HepG2 (cell line): ENCODE results near the gene FAM163A. TPM values are rescaled to one million over a fixed set of nuclear protein-coding genes. Genes with fewer than 3 reads are reported as not detected.

Experiments
- ATAC-seq: fragments of 200-7000 bp; cut with Tn5 transposase; 3 replicates; pipeline ENCODE4 v1.9.1; 2020; ENCODE audit warnings: mild to moderate bottlenecking, moderate library complexity
- BruUV-seq: library from RNA; stranded (reverse); fragments of 400-500 nt; replicated peaks from 2 replicates; lab custom pipeline; 2021; lab: Mats Ljungman, UMichigan
- CTCF ChIA-PET: fragments of 300-600 bp; formaldehyde crosslinking; extraction: SDS; loops from one replicate; lab custom pipeline; 2021; ENCODE audit warnings: low total read pairs, inconsistent platforms, low intra/inter-chr PET ratio; lab: Yijun Ruan, JAX
- POLR2A ChIA-PET: fragments of 350-600 bp; sonication (Branson Sonifier 250); formaldehyde crosslinking; loops from one replicate; lab custom pipeline; 2020; ENCODE audit warnings: antibody characterized with exemption, inconsistent platforms; lab: Yijun Ruan, JAX
- DNase-seq: peaks from one replicate; pipeline ENCODE4 v3.0.0-alpha.2; 2015; ENCODE audit warnings: low spot score
- FAIRE-seq: peaks from 3 replicates; lab custom pipeline; 2011; peaks lifted over from hg19 to GRCh38; lab: Jason Lieb, UNC
- H2AFZ ChIP-seq: one replicate; pipeline ENCODE4 v1.6.1; 2011; ENCODE audit warnings: low read length, inconsistent platforms
- H3K27ac ChIP-seq: fragments of 300-600 bp; 3 replicates; pipeline ENCODE4 v1.8.0; 2011; ENCODE audit warnings: mixed run types, mild to moderate bottlenecking, mixed read lengths, low read length, inconsistent platforms; ENCODE audit not compliant: insufficient read depth; ENCODE audit errors: extremely low read length
- H3K27me3 ChIP-seq, 2 experiments: fragments of 200-600 bp in 1 of 2; 2 replicates in 1 of 2; 3 replicates in 1 of 2; pipeline versions ENCODE4 v1.6.0 to v1.8.0; 2011; ENCODE audit warnings: low read length in 2 of 2, mild to moderate bottlenecking in 2 of 2, moderate library complexity in 2 of 2, inconsistent platforms in 1 of 2; ENCODE audit not compliant: insufficient read depth in 2 of 2, control insufficient read depth in 1 of 2
- H3K36me3 ChIP-seq, 2 experiments: fragments of 200-600 bp in 1 of 2; replicated peaks in 1 of 2; 2 replicates in 1 of 2; 3 replicates in 1 of 2; pipeline versions ENCODE4 v1.5.1 to v1.8.0; 2011; ENCODE audit warnings: low read length in 2 of 2, inconsistent platforms in 1 of 2; ENCODE audit not compliant: insufficient read depth in 2 of 2, control insufficient read depth in 1 of 2
- H3K4me1 ChIP-seq: 2 replicates; pipeline ENCODE4 v1.5.1; 2012; ENCODE audit warnings: low read length, inconsistent platforms; ENCODE audit not compliant: insufficient read depth
- H3K4me2 ChIP-seq: 2 replicates; pipeline ENCODE4 v1.6.0; 2011; ENCODE audit warnings: low read depth, low read length, inconsistent platforms
- H3K4me3 ChIP-seq, 3 experiments: fragments of 200-600 bp in 1 of 3; sonication (generic), shearing (Covaris generic) in 1 of 3; replicated peaks in 1 of 3; 2 replicates each; pipeline ENCODE4 v1.5.1; 2011 to 2016; ENCODE audit warnings: low read length in 3 of 3, inconsistent platforms in 2 of 3, low read depth in 2 of 3, mild to moderate bottlenecking in 2 of 3, control low read depth in 1 of 3, mixed read lengths in 1 of 3; ENCODE audit not compliant: insufficient read depth in 1 of 3
- H3K79me2 ChIP-seq: one replicate; pipeline ENCODE4 v1.6.1; 2011; ENCODE audit warnings: low read length, inconsistent platforms; ENCODE audit not compliant: insufficient read depth
- H3K9ac ChIP-seq: 2 replicates; pipeline ENCODE4 v1.6.0; 2011; ENCODE audit warnings: mild to moderate bottlenecking, low read depth, low read length, inconsistent platforms; ENCODE audit not compliant: insufficient read depth
- H3K9me3 ChIP-seq: 2 replicates; pipeline ENCODE4 v1.5.1; 2012; ENCODE audit warnings: mild to moderate bottlenecking, low read length
- H4K20me1 ChIP-seq: 2 replicates; pipeline ENCODE4 v1.6.0; 2011; ENCODE audit warnings: inconsistent platforms, mild to moderate bottlenecking, low read length, moderate library complexity; ENCODE audit not compliant: insufficient read depth
- HNF4A ChIP-seq: sonication (generic); formaldehyde crosslinking; IDR thresholded peaks from 2 replicates; pipeline ENCODE4 v1.4.0; 2020; ENCODE audit warnings: missing genetic modification reagents
- HOXA9 ChIP-seq: sonication (generic); formaldehyde crosslinking; IDR thresholded peaks from 2 replicates; pipeline ENCODE4 v1.8.1; 2022; ENCODE audit warnings: missing genetic modification reagents, mild to moderate bottlenecking, moderate library complexity, borderline replicate concordance
- LCORL ChIP-seq, 2 experiments: fragments of 450-650 bp in 1 of 2; sonication (generic) in 1 of 2; formaldehyde crosslinking in 1 of 2; IDR thresholded peaks; 2 replicates each; pipeline versions ENCODE4 v1.5.0 to v1.6.1; 2017 to 2020; ENCODE audit warnings: antibody characterized with exemption in 1 of 2, missing genetic modification reagents in 1 of 2
- MNT ChIP-seq: fragments of 450-650 bp; IDR thresholded peaks from 2 replicates; pipeline ENCODE4 v1.6.1; 2016
- RARG ChIP-seq: sonication (generic); formaldehyde crosslinking; IDR thresholded peaks from 2 replicates; pipeline ENCODE4 v1.4.0; 2020; ENCODE audit warnings: low read depth, mild to moderate bottlenecking, missing genetic modification reagents
- SCMH1 ChIP-seq: sonication (generic); formaldehyde crosslinking; IDR thresholded peaks from 2 replicates; pipeline ENCODE4 v1.9.0; 2021; ENCODE audit warnings: missing genetic modification reagents, mild to moderate bottlenecking, borderline replicate concordance
- ZNF501 ChIP-seq: sonication (generic); formaldehyde crosslinking; IDR thresholded peaks from 2 replicates; pipeline ENCODE4 v1.5.1; 2020; ENCODE audit warnings: mild to moderate bottlenecking, moderate library complexity, missing genetic modification reagents
- ZNF713 ChIP-seq: sonication (generic); formaldehyde crosslinking; IDR thresholded peaks from 2 replicates; pipeline ENCODE4 v1.4.0; 2020; ENCODE audit warnings: mild to moderate bottlenecking, missing genetic modification reagents
- WGBS: methylation state at CpG from one replicate; pipeline ENCODE4 v1.1.6; 2017; ENCODE audit warnings: low lambda C conversion rate; 5-methylcytosine and 5-hydroxymethylcytosine counted together
- in situ Hi-C: cut with HindIII; loops from 2 replicates; pipeline ENCODE4 v1.10.0; 2017; ENCODE audit warnings: low pct_unique_long_range_greater_than_20kb; ENCODE audit not compliant: extremely low pct_ligation_motif_present
- intact Hi-C: fragments of 100-400 bp; cut with micrococcal nuclease; formaldehyde crosslinking; loops from one replicate; pipeline ENCODE4 v1.10.0; 2022; ENCODE audit not compliant: unreplicated experiment
- polyA plus RNA-seq, 8 experiments: library from polyadenylated mRNA; depleted of rRNA in 3 of 8; stranded (reverse) in 7 of 8; unstranded in 1 of 8; fragments of >200 nt; fragmentation: Illumina TruSeq in 4 of 8; extraction: Trizol in 4 of 8; gene quantifications; 2 replicates each; pipeline versions ENCODE4 v1.2.1 to v1.2.3, GENCODE V29; 2011 to 2016; ENCODE audit warnings: low read depth in 4 of 8, missing spikeins in 1 of 8, mixed read lengths in 1 of 8; ENCODE audit not compliant: insufficient read depth in 1 of 8
- total RNA-seq, 5 experiments: library from RNA; depleted of rRNA; stranded (reverse); fragments of >200 nt; fragmentation: Illumina TruSeq; extraction: Trizol; gene quantifications; 2 replicates each; pipeline ENCODE4 v1.2.3, GENCODE V29; 2016; ENCODE audit warnings: low read depth in 1 of 5
- TF ChIP-seq, protein P1 (sequence below): sonication (generic); formaldehyde crosslinking; IDR thresholded peaks from 2 replicates; pipeline ENCODE4 v1.4.0; 2020; ENCODE audit warnings: missing genetic modification reagents, borderline replicate concordance

FAM163A gene
- total and polyA plus RNA-seq, 2 of the 13 experiments (the other 11 are each of a cell fraction or from before 2014, with no cell fraction given): not detected

GRCh38 chr1:179818260-179818659 is 75.2 kb downstream of the FAM163A start (continued):
- TF ChIP-seq SCMH1 (CRISPR knock-in tag) (no peak), HNF4A (CRISPR knock-in tag) (no peak), ZNF713 (CRISPR knock-in tag) (no peak), HOXA9 (no peak), ZNF501 (no peak)
- TF ChIP-seq, protein P1, sequence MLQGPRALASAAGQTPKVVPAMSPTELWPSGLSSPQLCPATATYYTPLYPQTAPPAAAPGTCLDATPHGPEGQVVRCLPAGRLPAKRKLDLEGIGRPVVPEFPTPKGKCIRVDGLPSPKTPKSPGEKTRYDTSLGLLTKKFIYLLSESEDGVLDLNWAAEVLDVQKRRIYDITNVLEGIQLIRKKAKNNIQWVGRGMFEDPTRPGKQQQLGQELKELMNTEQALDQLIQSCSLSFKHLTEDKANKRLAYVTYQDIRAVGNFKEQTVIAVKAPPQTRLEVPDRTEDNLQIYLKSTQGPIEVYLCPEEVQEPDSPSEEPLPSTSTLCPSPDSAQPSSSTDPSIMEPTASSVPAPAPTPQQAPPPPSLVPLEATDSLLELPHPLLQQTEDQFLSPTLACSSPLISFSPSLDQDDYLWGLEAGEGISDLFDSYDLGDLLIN (CRISPR knock-in tag): no peak
- TF ChIP-seq, all 625 proteins: peak for 0

- WGBS: 44% methylated on average over 14 of the region's 14 CpGs
- intact Hi-C loops: no loop called here
- in situ Hi-C loops: loop anchor here (5.0 kb wide), 1 partner anchor 111 kb away; no protein-coding TSS in a partner anchor
These were observed 75.7 kb downstream of the FAM163A start for GRCh38 chr1:179818743-179819173.

More at GRCh38 chr1:179818743-179819173, 75.7 kb downstream of the FAM163A start:
- Histone ChIP-seq H3K36me3 (no peaks in the 10 kb centered on the region), H3K27me3 (peaks cover 12 to 60% of the 10 kb centered on the region in 2 experiments), H3K4me3 (no peak overlapping the region), H3K9me3 (no peaks in the 10 kb centered on the region), H3K9ac (no peak overlapping the region), H3K27ac (no peak overlapping the region), H3K4me1 (peaks cover 22% of the 10 kb centered on the region), H3K79me2 (no peaks in the 10 kb centered on the region), H3K4me2 (no peak overlapping the region), H2AFZ (no peak overlapping the region), H4K20me1 (no peaks in the 10 kb centered on the region)
- CTCF ChIA-PET: no interaction called here
- no peak for FAIRE-seq
- TF ChIP-seq RARG (CRISPR knock-in tag) (no peak), LCORL (IDR thresholded peaks at IDR 0.05) (no peak), LCORL (CRISPR knock-in tag; IDR thresholded peaks at IDR 0.05) (no peak), MNT (peak; percentile 34)
- no TSS peak for BruUV-seq
- POLR2A ChIA-PET: no interaction called here
- no peak for ATAC-seq
- no peak for DNase-seq
